Right lobe of liver (tissue), 6 donors: ENCODE measurements around the gene CSPG5. TPM values are rescaled to one million over a fixed set of nuclear protein-coding genes. Genes with fewer than 3 reads are reported as not detected.

Experiments
- ATAC-seq, 4 donors: fragments of 200-7000 bp; cut with Tn5 transposase; one replicate each; pipeline ENCODE4 v1.9.1; 2020; ENCODE audit warnings: mild to moderate bottlenecking in 4 of 4, moderate library complexity in 4 of 4
- DNase-seq, 3 donors: peaks; one replicate each; pipeline ENCODE4 v3.0.0-alpha.2; 2020
- H3K27ac ChIP-seq, 3 donors: fragments of 200-600 bp; one replicate each; pipeline ENCODE4 v1.8.0; 2022
- H3K27me3 ChIP-seq, 2 donors: fragments of 200-600 bp; one replicate each; pipeline ENCODE4 v1.8.0; 2022
- H3K36me3 ChIP-seq, 4 donors: fragments of 200-600 bp; sonication (generic) in 1 of 4; one replicate each; pipeline versions ENCODE4 v1.5.1 to v1.8.0; 2017 to 2022; ENCODE audit warnings: control low read depth in 1 of 4
- H3K4me1 ChIP-seq, 4 donors: fragments of 200-600 bp; sonication (generic) in 1 of 4; one replicate each; pipeline versions ENCODE4 v1.5.1 to v1.8.0; 2017 to 2022; ENCODE audit warnings: control low read depth in 1 of 4
- H3K4me3 ChIP-seq, 3 donors: fragments of 200-600 bp; one replicate each; pipeline ENCODE4 v1.8.0; 2022
- H3K9me3 ChIP-seq, 4 donors: fragments of 200-600 bp; sonication (generic) in 1 of 4; one replicate each; pipeline versions ENCODE4 v1.5.1 to v1.8.0; 2017 to 2022; ENCODE audit warnings: control low read depth in 1 of 4
- POLR2A ChIP-seq: fragments of 450-650 bp; IDR thresholded peaks from one replicate; pipeline ENCODE4 v1.6.1; 2017; ENCODE audit warnings: antibody characterized with exemption, mild to moderate bottlenecking
- WGBS: methylation state at CpG from one replicate; pipeline ENCODE4 v1.1.6; 2018; ENCODE audit warnings: low coverage, low lambda C conversion rate; ENCODE audit not compliant: insufficient coverage; ENCODE audit errors: missing lambda C conversion rate; 5-methylcytosine and 5-hydroxymethylcytosine counted together
- intact Hi-C, 2 donors: fragments of 100-400 bp; cut with DNase I; formaldehyde crosslinking; loops; one replicate each; pipeline versions ENCODE4 v1.11.2 to v1.14.1; 2022
- total RNA-seq, 6 experiments: library from RNA; depleted of rRNA in 2 of 6; stranded (reverse); fragments of >200 nt in 2 of 6; fragmentation: NEBNext Ultra II Directional in 3 of 6; extraction: Animal tissue kit (Norgen Biotek cat#: 25700) in 3 of 6; gene quantifications; one replicate each; pipeline versions ENCODE4 v1.1.0 to v1.2.4, GENCODE V29; 2016 to 2023
- TF ChIP-seq, protein P1 (sequence below), 4 donors: fragments of 200-600 bp in 3 of 4; fragments of 450-650 bp in 1 of 4; IDR thresholded peaks; one replicate each; pipeline versions ENCODE4 v1.5.1 to v1.8.0; 2016 to 2022; ENCODE audit warnings: antibody characterized with exemption in 4 of 4, mild to moderate bottlenecking in 2 of 4
- donor health status: DM: no; HTN: yes; CAD: no.
- donor health status: DM: no; HTN: no; CAD: no.
- donor health status: DM: no; HTN: no; CAD: no.
- donor health status: DM: no; HTN: yes; CAD: no.
- donor health status: DM: no; HTN: yes; CAD: no.

CSPG5 gene
- total RNA-seq, 6 experiments from 2014 or later = 0.18 to 0.39 (median 0.25) TPM; not detected in 1

DNA sequence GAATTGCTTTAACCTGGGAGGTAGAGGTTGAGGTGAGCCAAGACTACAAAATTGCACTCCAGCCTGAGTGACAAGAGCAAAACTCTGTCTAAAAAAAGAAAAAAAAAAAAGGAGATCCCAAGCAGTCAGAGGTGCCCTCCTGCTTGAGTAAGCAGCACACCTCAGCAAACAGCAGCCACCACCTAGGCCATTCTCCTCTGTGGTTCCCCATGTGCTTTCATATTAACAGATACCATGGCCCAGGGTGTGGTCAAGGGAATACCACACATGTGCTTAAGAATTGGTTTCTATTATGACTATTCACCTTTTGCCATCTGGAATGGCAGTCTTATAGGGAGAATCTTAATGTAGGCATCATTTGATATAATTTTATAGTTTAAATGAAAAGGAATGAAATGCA lies 24.7 kb upstream of the CSPG5 start:
- Histone ChIP-seq H3K27ac (no peak overlapping the region), H3K36me3 (peaks cover 0 to 35% (median 2%) of the 10 kb centered on the region in 4 donors), H3K9me3 (no peaks in the 10 kb centered on the region), H3K27me3 (no peaks in the 10 kb centered on the region), H3K4me1 (no peaks in the 10 kb centered on the region), H3K4me3 (no peak overlapping the region)
- ATAC-seq (no peak), DNase-seq (no peak)
- intact Hi-C loops = no loop called here
- no peak for TF ChIP-seq POLR2A
- TF ChIP-seq, protein P1, sequence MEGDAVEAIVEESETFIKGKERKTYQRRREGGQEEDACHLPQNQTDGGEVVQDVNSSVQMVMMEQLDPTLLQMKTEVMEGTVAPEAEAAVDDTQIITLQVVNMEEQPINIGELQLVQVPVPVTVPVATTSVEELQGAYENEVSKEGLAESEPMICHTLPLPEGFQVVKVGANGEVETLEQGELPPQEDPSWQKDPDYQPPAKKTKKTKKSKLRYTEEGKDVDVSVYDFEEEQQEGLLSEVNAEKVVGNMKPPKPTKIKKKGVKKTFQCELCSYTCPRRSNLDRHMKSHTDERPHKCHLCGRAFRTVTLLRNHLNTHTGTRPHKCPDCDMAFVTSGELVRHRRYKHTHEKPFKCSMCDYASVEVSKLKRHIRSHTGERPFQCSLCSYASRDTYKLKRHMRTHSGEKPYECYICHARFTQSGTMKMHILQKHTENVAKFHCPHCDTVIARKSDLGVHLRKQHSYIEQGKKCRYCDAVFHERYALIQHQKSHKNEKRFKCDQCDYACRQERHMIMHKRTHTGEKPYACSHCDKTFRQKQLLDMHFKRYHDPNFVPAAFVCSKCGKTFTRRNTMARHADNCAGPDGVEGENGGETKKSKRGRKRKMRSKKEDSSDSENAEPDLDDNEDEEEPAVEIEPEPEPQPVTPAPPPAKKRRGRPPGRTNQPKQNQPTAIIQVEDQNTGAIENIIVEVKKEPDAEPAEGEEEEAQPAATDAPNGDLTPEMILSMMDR (IDR thresholded peaks at IDR 0.05) = no peak

DNA sequence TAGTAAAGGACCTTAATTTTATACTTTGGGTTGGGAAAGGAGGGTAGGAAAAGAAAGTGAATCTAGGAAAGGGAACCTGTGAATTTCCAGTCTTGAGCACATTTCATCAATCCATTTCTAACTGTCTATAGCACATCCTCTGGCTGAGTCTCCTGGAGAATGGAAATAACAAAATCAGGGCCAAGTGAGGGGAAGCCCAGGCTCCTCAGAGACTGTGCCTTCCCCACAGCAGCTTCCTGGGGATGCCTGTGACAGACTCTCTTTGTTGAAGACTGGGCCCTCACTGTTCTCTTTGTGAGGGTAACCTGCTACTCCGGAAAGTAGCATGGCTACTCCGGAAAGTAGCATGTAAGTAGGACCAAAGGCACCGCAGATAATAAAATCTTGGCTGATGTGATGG lies 22.6 kb upstream of the CSPG5 start:
- Histone ChIP-seq H3K27me3 (no peaks in the 10 kb centered on the region), H3K36me3 (peaks cover 0 to 31% (median 0%) of the 10 kb centered on the region in 4 donors), H3K27ac (no peak overlapping the region), H3K9me3 (no peaks in the 10 kb centered on the region), H3K4me1 (no peaks in the 10 kb centered on the region), H3K4me3 (no peak overlapping the region)
- no peak for TF ChIP-seq POLR2A
- TF ChIP-seq, protein P1 (IDR thresholded peaks at IDR 0.05) = no peak
- ATAC-seq (no peak), DNase-seq (no peak)
- 79% methylated on average over 2 of the region's 3 CpGs for WGBS
- intact Hi-C loops = no loop called here

DNA sequence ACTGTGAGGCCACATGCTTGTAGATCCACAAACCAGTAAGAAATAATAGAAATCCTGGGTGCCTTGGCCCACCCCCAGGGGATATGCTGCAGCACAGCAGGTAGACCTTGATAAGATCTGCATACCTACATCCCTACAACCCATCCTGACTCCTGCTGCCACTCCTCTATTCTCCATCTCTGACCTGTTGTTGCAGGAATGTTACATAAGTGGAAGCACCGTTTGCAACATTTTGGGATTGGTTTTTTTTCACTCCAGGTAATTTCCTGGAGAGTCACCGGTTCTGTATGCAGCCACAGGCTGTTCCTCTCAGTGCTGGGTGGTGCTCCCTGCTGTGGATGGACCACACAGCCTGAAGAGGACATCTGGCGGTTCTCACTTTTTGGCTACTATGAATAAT lies 16.1 kb upstream of the CSPG5 start:
- H3K36me3 ChIP-seq = peaks cover 0 to 16% (median under 1%) of the 10 kb centered on the region in 4 donors
- no peak for TF ChIP-seq POLR2A
- TF ChIP-seq, protein P1 (IDR thresholded peaks at IDR 0.05) = no peak
- ATAC-seq = no peak

DNA sequence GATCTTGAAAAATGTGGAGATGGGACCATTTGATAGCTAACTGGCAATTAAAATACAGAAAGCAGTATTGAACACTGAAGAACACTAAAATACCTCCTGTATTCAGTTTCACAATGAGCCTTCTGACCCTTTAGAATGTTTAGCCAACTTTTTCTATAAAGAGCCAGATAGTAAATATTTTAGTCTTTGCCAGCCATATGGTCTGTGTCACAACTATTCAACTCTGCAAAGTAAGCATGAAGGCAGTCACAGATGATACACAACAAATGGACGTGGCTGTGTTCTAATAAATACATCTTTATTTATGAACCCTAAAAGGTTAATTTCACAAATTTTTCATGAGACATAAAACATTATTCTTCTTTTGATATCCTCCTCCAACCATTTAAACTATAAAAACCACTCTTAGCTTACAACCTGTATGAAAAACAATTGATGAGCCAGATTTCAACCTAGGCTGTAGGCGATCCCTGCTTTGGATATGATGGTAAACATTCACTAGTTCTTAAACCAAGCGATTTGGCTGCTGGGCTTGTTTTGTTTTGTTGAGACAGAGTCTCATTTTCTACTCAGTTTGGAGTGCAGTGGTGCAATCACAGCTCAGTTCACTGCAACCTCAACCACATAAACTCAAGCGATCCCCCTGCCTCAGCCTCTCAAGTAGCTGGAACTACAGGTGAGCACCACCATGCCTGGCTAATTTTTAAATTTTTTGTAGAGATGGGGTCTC lies 13.6 kb upstream of the CSPG5 start:
- H3K4me3 ChIP-seq = no peak overlapping the region
- H3K27ac ChIP-seq = no peak overlapping the region
- peaks cover 0 to 33% (median 9%) of the 10 kb centered on the region in 4 donors for H3K36me3 ChIP-seq
- DNase-seq (no peak), ATAC-seq (no peak)
- no peaks in the 10 kb centered on the region for H3K27me3 ChIP-seq
- WGBS = 89% methylated on average over 4 of the region's 4 CpGs
- H3K9me3 ChIP-seq = no peaks in the 10 kb centered on the region
- H3K4me1 ChIP-seq = no peaks in the 10 kb centered on the region
- intact Hi-C loops = no loop called here
- TF ChIP-seq POLR2A = no peak
- TF ChIP-seq, protein P1 (IDR thresholded peaks at IDR 0.05) = no peak

More for the DNA sequence above, 16.1 kb upstream of the CSPG5 start:
- Histone ChIP-seq H3K4me3 (no peak overlapping the region), H3K4me1 (no peaks in the 10 kb centered on the region), H3K9me3 (no peaks in the 10 kb centered on the region), H3K27me3 (no peaks in the 10 kb centered on the region), H3K27ac (no peak overlapping the region)
- WGBS = 76% methylated on average over 2 of the region's 3 CpGs
- intact Hi-C loops = no loop called here
- DNase-seq = no peak
